ENCODE measurements around the gene CBX3. TPM values are rescaled to one million over a fixed set of nuclear protein-coding genes. Genes with fewer than 3 reads are reported as not detected.
"Not testable (repeated sequence)": the region's sequence is repeated elsewhere in the genome, so short reads cannot be mapped to it uniquely, and the experiment has no call there.

Gene CBX3
- total and polyA plus RNA-seq, 5 experiments from 2014 or later, result 105 to 205 (median 114) TPM

- DNase-seq (no peak), ATAC-seq (no peak)
- Mint-ChIP-seq H3K27ac (peak overlapping the region in 9 of 10 donors; percentile 11 to 90 (median 59)), H3K27me3 (no peaks in the 10 kb centered on the region), H3K36me3 (peaks cover 0 to 21% (median 1%) of the 10 kb centered on the region in 3 donors), H3K4me1 (peaks cover 26 to 85% (median 75%) of the 10 kb centered on the region in 4 donors), H3K4me3 (no peak overlapping the region), H3K9me3 (peaks cover 0 to 2% (median 0%) of the 10 kb centered on the region in 9 donors)
- POLR2A ChIA-PET, result interaction anchor here (0.5 to 5.9 kb wide), 4 partner anchors 12 to 81 kb away, joined by 3 to 110 read pairs (median 6); partner anchors contain the start of gene HNRNPA2B1
These were observed 17.8 kb upstream of the CBX3 start for GRCh38 chr7:26183545-26184280.

- peak in 1 of 2 donors; percentile 9 for ATAC-seq
- Mint-ChIP-seq H3K27ac (peak overlapping the region in 8 of 10 donors; percentile 11 to 90 (median 58)), H3K4me1 (peaks cover 31 to 86% (median 80%) of the 10 kb centered on the region in 4 donors), H3K36me3 (peaks cover 0 to 28% (median 4%) of the 10 kb centered on the region in 3 donors), H3K4me3 (peak overlapping the region in 1 of 10 donors; percentile 27)
- POLR2A ChIA-PET, result interaction anchor here (1.3 to 6.0 kb wide), 5 partner anchors 9 to 30 kb away, joined by 3 to 110 read pairs (median 7); partner anchors contain the start of genes CBX3 and HNRNPA2B1
- not testable (repeated sequence) for H3K9me3 Mint-ChIP-seq, DNase-seq, H3K27me3 Mint-ChIP-seq
These were observed 17.1 kb upstream of the CBX3 start for GRCh38 chr7:26184281-26185101.

DNA sequence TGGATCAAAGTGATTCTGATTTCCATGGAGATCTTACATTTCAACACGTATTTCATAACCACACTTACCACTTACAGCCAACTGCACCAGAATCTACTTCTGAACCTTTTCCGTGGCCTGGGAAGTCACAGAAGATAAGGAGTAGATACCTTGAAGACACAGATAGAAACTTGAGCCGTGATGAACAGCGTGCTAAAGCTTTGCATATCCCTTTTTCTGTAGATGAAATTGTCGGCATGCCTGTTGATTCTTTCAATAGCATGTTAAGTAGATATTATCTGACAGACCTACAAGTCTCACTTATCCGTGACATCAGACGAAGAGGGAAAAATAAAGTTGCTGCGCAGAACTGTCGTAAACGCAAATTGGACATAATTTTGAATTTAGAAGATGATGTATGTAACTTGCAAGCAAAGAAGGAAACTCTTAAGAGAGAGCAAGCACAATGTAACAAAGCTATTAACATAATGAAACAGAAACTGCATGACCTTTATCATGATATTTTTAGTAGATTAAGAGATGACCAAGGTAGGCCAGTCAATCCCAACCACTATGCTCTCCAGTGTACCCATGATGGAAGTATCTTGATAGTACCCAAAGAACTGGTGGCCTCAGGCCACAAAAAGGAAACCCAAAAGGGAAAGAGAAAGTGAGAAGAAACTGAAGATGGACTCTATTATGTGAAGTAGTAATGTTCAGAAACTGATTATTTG, 16.3 kb upstream of the CBX3 start:
- Mint-ChIP-seq H3K27me3 (no peaks in the 10 kb centered on the region), H3K4me1 (peaks cover 27 to 85% (median 79%) of the 10 kb centered on the region in 4 donors), H3K9me3 (peaks cover 0 to 2% (median 0%) of the 10 kb centered on the region in 9 donors), H3K36me3 (peaks cover 3 to 36% (median 7%) of the 10 kb centered on the region in 3 donors), H3K27ac (peak overlapping the region; percentile 16 to 90 (median 63)), H3K4me3 (peak overlapping the region in 3 of 10 donors; percentile 8 to 27 (median 20))
- peak; percentile 8 to 12 for ATAC-seq
- no peak for DNase-seq
- POLR2A ChIA-PET, result interaction anchor here (0.8 to 6.0 kb wide), 3 partner anchors 8 to 80 kb away, joined by 3 to 79 read pairs (median 5); partner anchors contain the start of genes CBX3 and HNRNPA2B1

DNA sequence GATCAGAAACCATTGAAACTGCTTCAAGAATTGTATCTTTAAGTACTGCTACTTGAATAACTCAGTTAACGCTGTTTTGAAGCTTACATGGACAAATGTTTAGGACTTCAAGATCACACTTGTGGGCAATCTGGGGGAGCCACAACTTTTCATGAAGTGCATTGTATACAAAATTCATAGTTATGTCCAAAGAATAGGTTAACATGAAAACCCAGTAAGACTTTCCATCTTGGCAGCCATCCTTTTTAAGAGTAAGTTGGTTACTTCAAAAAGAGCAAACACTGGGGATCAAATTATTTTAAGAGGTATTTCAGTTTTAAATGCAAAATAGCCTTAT, 15.7 kb upstream of the CBX3 start:
- Mint-ChIP-seq H3K4me3 (peak overlapping the region in 3 of 10 donors; percentile 8 to 27 (median 20)), H3K27ac (peak overlapping the region in 9 of 10 donors; percentile 17 to 90 (median 67)), H3K27me3 (no peaks in the 10 kb centered on the region), H3K36me3 (peaks cover 8 to 42% (median 9%) of the 10 kb centered on the region in 3 donors), H3K9me3 (peaks cover 0 to 2% (median 0%) of the 10 kb centered on the region in 9 donors), H3K4me1 (peaks cover 28 to 86% (median 81%) of the 10 kb centered on the region in 4 donors)
- POLR2A ChIA-PET, result interaction anchor here (0.8 to 6.0 kb wide), 3 partner anchors 8 to 81 kb away, joined by 3 to 79 read pairs (median 5); partner anchors contain the start of genes CBX3 and HNRNPA2B1
- ATAC-seq (no peak), DNase-seq (no peak)

GRCh38 chr7:26186364-26187311, 14.9 kb upstream of the CBX3 start:
- Mint-ChIP-seq H3K36me3 (peaks cover 9 to 49% (median 10%) of the 10 kb centered on the region in 3 donors), H3K9me3 (peaks cover 0 to 2% (median 0%) of the 10 kb centered on the region in 9 donors), H3K27ac (peak overlapping the region; percentile 15 to 90 (median 70)), H3K4me3 (peak overlapping the region in 3 of 10 donors; percentile 2 to 34 (median 8)), H3K4me1 (peaks cover 26 to 90% (median 80%) of the 10 kb centered on the region in 4 donors), H3K27me3 (no peaks in the 10 kb centered on the region)
- POLR2A ChIA-PET, result interaction anchor here (0.8 to 6.0 kb wide), 4 partner anchors 8 to 35 kb away, joined by 3 to 79 read pairs (median 6); partner anchors contain the start of genes CBX3, HNRNPA2B1 and NFE2L3
- ATAC-seq, result peak in 1 of 2 donors; percentile 6
- no peak for DNase-seq

DNA sequence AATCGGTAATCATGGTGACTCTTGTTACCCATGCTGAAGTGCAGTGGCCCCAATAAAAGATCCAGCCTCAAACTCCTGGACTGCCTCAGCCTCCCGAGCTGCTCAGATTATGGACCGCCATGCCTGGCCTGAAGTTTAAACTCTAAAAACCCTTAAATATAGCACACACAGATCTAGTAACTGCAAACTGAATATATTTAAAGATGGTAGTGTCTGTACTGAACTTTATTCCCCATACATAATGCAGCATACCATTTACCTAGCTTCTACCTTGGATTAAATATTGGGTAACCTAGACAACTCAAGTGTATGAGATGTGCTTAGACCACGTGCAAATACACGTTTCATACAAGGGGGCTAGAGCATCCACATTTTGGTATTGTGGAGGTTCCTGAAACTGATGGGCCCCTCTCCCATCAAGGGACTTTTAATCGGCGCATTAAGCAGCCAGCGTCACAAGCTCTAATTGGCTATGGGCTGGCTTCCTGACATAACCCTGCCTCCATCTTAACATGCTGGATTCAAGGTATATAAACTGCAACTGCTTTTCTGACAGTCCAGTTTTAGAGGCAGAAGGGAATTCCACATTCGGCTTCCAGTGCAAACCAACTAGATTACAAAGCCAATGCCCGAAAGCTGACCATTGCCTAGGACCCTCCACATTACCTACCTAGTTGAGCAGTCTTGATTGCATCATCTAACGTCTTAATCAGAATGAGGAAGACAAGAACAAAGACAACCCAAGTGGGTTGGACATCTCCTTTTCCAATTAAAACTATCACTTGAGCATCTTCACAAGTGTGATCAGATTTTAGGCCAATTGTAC, 14.0 kb upstream of the CBX3 start:
- H3K4me3 Mint-ChIP-seq, result peak overlapping the region in 2 of 10 donors; percentile 30 to 65
- H3K36me3 Mint-ChIP-seq, result peaks cover 17 to 58% (median 18%) of the 10 kb centered on the region in 3 donors
- ATAC-seq (peak; percentile 19 to 20), DNase-seq (peak in 1 of 10 donors; percentile 17)
- POLR2A ChIA-PET, result interaction anchor here (1.0 to 6.0 kb wide), 4 partner anchors 11 to 97 kb away, joined by 5 to 79 read pairs (median 10); partner anchors contain the start of genes CBX3, HNRNPA2B1 and NFE2L3
- H3K4me1 Mint-ChIP-seq, result peaks cover 32 to 90% (median 82%) of the 10 kb centered on the region in 4 donors
- peak overlapping the region; percentile 20 to 90 (median 68) for H3K27ac Mint-ChIP-seq
- peaks cover 0 to 2% (median 0%) of the 10 kb centered on the region in 9 donors for H3K9me3 Mint-ChIP-seq
- H3K27me3 Mint-ChIP-seq, result no peaks in the 10 kb centered on the region

- Mint-ChIP-seq H3K9me3 (peaks cover 0 to 2% (median 0%) of the 10 kb centered on the region in 9 donors), H3K36me3 (peaks cover 18 to 66% (median 25%) of the 10 kb centered on the region in 3 donors), H3K4me1 (peaks cover 37 to 93% (median 88%) of the 10 kb centered on the region in 4 donors), H3K4me3 (no peak overlapping the region), H3K27ac (peak overlapping the region in 8 of 10 donors; percentile 23 to 90 (median 80)), H3K27me3 (no peaks in the 10 kb centered on the region)
- DNase-seq (peak in 1 of 10 donors; percentile 21), ATAC-seq (peak in 1 of 2 donors; percentile 2)
- POLR2A ChIA-PET, result interaction anchor here (1.0 to 6.0 kb wide), 5 partner anchors 10 to 98 kb away, joined by 4 to 79 read pairs (median 6); partner anchors contain the start of genes CBX3, HNRNPA2B1 and NFE2L3
These were observed 13.2 kb upstream of the CBX3 start for GRCh38 chr7:26188206-26188956.

DNA sequence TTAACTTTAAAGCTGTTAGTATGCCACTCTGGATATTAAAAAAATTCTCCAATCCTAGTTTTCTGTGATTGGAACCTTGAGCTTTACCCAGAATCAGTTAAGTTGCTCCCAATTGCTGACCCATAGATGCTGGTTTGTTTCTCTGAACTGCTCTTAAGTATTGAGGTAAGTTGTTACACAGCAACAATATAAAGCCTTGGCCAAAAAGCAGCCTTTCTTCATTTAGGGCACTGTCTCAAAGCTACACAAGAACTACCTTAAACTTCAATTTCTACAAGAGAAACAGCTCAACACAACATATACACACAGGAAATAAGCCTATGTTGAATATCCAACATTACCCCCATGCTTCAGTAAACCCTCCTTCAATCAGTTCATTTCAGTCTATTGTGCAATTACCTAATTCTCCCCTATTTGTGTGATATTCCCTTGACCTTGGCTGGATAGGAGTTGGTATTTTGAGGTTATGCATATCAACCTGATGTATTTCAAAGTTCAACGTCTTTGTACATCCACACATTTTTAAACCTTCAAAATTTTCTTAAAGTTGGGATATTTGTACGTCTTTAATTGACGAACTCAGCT, 12.5 kb upstream of the CBX3 start:
- H3K4me3 Mint-ChIP-seq, result peak overlapping the region in 2 of 10 donors; percentile 8 to 48

GRCh38 chr7:26189697-26190096, 11.8 kb upstream of the CBX3 start:
- Mint-ChIP-seq H3K36me3 (peaks cover 25 to 76% (median 38%) of the 10 kb centered on the region in 3 donors), H3K27me3 (no peaks in the 10 kb centered on the region), H3K4me1 (peaks cover 47 to 93% (median 91%) of the 10 kb centered on the region in 4 donors), H3K9me3 (no peaks in the 10 kb centered on the region), H3K4me3 (peak overlapping the region in 1 of 10 donors; percentile 8), H3K27ac (peak overlapping the region in 2 of 10 donors; percentile 81 to 90)
- ATAC-seq (no peak), DNase-seq (no peak)
- POLR2A ChIA-PET, result interaction anchor here (0.8 to 6.0 kb wide), 4 partner anchors 8 to 15 kb away, joined by 3 to 79 read pairs (median 5); partner anchors contain the start of genes CBX3 and HNRNPA2B1

More for the DNA sequence above, 12.5 kb upstream of the CBX3 start:
- Mint-ChIP-seq H3K9me3 (no peaks in the 10 kb centered on the region), H3K36me3 (peaks cover 24 to 73% (median 32%) of the 10 kb centered on the region in 3 donors), H3K27me3 (no peaks in the 10 kb centered on the region), H3K27ac (peak overlapping the region in 7 of 10 donors; percentile 29 to 90 (median 80)), H3K4me1 (peaks cover 44 to 93% (median 90%) of the 10 kb centered on the region in 4 donors)
- ATAC-seq (peak in 1 of 2 donors; percentile 7), DNase-seq (no peak)
- POLR2A ChIA-PET, result interaction anchor here (0.8 to 6.0 kb wide), 7 partner anchors 8 to 98 kb away, joined by 3 to 79 read pairs (median 4); partner anchors contain the start of genes CBX3, HNRNPA2B1 and NFE2L3

Measured in naive thymus-derived CD8-positive, alpha-beta T cell (primary cell).